Epithelial cell of esophagus (primary cell): ENCODE results near the gene LRRC3C.
A peak's percentile ranks its signal among the peaks of the same experiment; 100 is the strongest.

Source experiments
- DNase-seq: peaks from one replicate; pipeline ENCODE4 v3.0.0; 2010; ENCODE audit warnings: low read depth
- H3K4me3 ChIP-seq: 2 replicates; pipeline ENCODE4 v1.5.1; 2011; ENCODE audit warnings: mild to moderate bottlenecking, low read length, control low read depth
- CTCF ChIP-seq: IDR thresholded peaks from 2 replicates; pipeline ENCODE4 v1.5.1; 2011; ENCODE audit warnings: low read depth, mild to moderate bottlenecking, low read length, control low read depth, inconsistent platforms; ENCODE audit not compliant: insufficient read depth; ENCODE audit errors: missing control alignments

Gene LRRC3C

DNA sequence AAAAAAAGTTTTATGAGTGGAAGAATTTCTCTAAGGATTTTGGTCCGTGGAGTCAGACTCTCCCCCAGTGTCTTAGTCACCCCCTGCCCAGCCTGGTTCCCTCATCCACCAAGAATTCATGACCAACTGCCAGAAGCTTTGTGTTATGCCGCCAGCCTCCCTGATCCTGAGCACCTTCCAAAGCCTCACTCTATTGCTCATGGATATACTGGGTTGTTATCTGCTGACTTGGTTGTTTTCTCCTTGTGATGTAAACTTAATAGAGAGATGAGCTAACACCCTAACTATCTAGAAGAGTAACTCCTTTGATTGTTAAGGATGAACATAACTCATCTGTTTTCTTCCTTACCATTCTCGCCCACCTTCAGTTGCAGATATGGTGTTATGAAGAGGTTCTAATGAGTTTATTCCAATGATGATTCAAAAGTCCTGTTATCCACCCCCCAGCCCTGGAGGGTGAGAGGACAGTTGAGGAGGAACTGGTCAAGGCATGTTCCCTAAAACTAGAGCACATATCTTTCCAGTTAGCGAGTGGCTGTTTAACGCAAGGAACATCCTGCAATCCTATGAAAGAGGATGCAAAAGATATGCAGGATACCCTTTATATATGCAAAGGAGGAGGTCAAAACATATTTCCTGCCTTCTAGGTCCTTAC lies 51.6 kb downstream of the LRRC3C start:
- TF ChIP-seq CTCF, result no peak
- no peak overlapping the region for H3K4me3 ChIP-seq
- DNase-seq, result peak; percentile 98

DNA sequence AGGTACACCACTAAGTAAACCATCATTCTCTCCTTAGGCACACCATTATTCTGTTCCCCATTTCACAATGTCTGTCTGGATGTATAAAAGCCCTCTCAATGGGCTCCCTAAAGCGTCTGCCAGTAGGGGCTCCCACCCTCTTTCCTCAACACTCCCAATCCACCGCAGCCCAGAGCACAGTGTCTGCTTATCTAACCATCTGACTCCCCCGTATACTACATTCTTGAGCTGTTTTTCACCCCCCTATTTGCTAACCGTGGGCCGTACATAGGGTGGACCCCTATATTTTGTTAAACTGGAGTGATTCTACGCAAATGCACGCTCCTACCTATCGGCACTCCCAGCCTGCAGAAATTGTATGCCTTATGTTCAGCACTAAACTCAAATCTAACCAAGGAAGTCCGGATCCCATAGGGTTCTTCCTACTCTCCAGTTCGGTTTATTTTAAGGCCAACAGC lies 52.4 kb downstream of the LRRC3C start:
- peak; percentile 35 for DNase-seq
- TF ChIP-seq CTCF, result no peak

DNA sequence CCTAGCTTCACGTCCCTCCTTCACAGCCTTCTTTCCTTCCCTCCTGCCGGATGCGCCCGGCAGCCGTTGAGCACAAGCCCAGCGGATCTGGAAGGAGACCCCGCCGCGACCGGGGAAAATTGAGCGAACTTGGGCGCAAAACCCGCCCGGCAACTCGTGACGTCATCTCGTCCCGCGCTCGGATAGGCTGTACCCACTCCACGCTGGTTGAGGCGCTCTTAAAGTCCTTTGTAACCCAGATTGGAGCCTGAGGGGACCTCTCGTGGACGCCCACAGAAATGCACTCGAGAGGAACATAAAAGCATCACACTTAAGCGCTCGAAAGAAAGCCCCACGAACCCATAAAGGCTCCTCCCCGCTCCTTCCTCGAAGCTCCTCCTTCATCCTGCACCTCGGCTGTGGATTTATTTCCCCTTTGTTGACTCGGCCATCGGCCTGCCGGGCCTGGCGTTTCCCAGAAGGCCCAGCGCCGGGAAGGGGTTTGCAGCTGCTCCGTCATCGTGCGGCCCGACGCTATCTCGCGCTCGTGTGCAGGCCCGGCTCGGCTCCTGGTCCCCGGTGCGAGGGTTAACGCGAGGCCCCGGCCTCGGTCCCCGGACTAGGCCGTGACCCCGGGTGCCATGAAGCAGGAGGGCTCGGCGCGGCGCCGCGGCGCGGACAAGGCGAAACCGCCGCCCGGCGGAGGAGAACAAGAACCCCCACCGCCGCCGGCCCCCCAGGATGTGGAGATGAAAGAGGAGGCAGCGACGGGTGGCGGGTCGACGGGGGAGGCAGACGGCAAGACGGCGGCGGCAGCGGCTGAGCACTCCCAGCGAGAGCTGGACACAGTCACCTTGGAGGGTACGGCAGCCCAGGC lies 53.0 kb downstream of the LRRC3C start, which contains the start of gene PSMD3:
PSMD3 (plus strand) TSS at position 457 of the 856 bp plus-strand sequence; CDS start at position 621, 164 bp downstream.
- peak; percentile 80 for TF ChIP-seq CTCF
- DNase-seq, result peak; percentile 100
- H3K4me3 ChIP-seq, result peak within 1 kb of the TSS; percentile 67

More for the DNA sequence above, 52.4 kb downstream of the LRRC3C start:
- peak overlapping the region; percentile 67 for H3K4me3 ChIP-seq

- DNase-seq, result peak; percentile 16
- TF ChIP-seq CTCF, result no peak
These were observed 53.7 kb downstream of the LRRC3C start for GRCh38 chr17:39981207-39981741.

GRCh38 chr17:39981766-39982375 lies 54.3 kb downstream of the LRRC3C start:
- no peak for DNase-seq
- peak overlapping the region; percentile 67 for H3K4me3 ChIP-seq
- TF ChIP-seq CTCF, result no peak

More at GRCh38 chr17:39981207-39981741, 53.7 kb downstream of the LRRC3C start:
- H3K4me3 ChIP-seq, result peak overlapping the region; percentile 67

DNA sequence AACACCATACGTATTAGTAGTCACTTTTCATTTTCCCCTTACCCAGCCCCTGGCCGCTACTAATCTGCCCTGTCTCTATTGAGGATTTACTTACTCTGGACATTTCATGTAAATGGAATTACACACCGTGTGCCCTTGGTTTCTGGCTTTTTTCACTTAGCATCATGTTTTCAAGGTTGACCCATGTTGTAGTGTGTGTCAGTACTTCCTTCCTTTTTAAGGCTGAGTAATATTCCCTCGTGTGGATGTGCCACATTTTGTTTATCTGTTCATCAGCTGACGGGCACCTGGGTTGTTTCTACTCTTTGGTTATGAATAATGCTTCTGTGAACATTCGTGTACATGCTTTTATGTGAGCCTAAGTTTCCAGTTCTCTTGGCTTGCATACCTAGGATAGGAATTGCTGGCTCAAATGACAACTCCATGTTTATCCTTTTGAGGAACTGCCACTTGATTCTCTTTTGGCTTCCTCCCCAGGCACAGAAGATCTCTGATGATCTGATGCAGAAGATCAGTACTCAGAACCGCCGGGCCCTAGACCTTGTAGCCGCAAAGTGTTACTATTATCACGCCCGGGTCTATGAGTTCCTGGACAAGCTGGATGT lies 60.8 kb downstream of the LRRC3C start:
- no peak for DNase-seq
- no peak for TF ChIP-seq CTCF
- H3K4me3 ChIP-seq, result no peak overlapping the region
